Astrocyte (in vitro differentiated cells and primary cell): ENCODE results near the gene NEURL4. TPM values are rescaled to one million over a fixed set of nuclear protein-coding genes. Genes with fewer than 3 reads are reported as not detected.

ENCODE experiments used
- DNase-seq: peaks from one replicate; pipeline ENCODE4 v3.0.0-alpha.2; 2010; ENCODE audit warnings: low read depth
- FAIRE-seq: peaks from 2 replicates; lab custom pipeline; 2011; peaks lifted over from hg19 to GRCh38; lab: Jason Lieb, UNC
- H2AFZ ChIP-seq: 2 replicates; pipeline ENCODE4 v1.6.0; 2012; ENCODE audit warnings: low read depth, low read length, inconsistent platforms
- H3K27ac ChIP-seq: 2 replicates; pipeline ENCODE4 v1.5.1; 2011; ENCODE audit warnings: low read depth, low read length, inconsistent platforms
- H3K27me3 ChIP-seq: 2 replicates; pipeline ENCODE4 v1.6.0; 2011; ENCODE audit warnings: low read length, inconsistent platforms; ENCODE audit not compliant: insufficient read depth
- H3K36me3 ChIP-seq: 2 replicates; pipeline ENCODE4 v1.5.1; 2011; ENCODE audit warnings: low read length, inconsistent platforms; ENCODE audit not compliant: insufficient read depth
- H3K4me1 ChIP-seq: 2 replicates; pipeline ENCODE4 v1.5.1; 2011; ENCODE audit warnings: low read length, inconsistent platforms; ENCODE audit not compliant: insufficient read depth
- H3K4me2 ChIP-seq: 2 replicates; pipeline ENCODE4 v1.6.0; 2012; ENCODE audit warnings: low read length, inconsistent platforms
- H3K4me3 ChIP-seq: 2 replicates; pipeline ENCODE4 v1.5.1; 2011; ENCODE audit warnings: low read depth, mild to moderate bottlenecking, low read length, inconsistent platforms; ENCODE audit not compliant: insufficient read depth
- H3K79me2 ChIP-seq: 2 replicates; pipeline ENCODE4 v1.6.0; 2012; ENCODE audit warnings: mild to moderate bottlenecking, low read length, inconsistent platforms; ENCODE audit not compliant: insufficient read depth
- H3K9ac ChIP-seq: 2 replicates; pipeline ENCODE4 v1.6.0; 2012; ENCODE audit warnings: mild to moderate bottlenecking, low read length, inconsistent platforms
- H3K9me3 ChIP-seq: 2 replicates; pipeline ENCODE4 v1.5.1; 2012; ENCODE audit warnings: low read depth, mild to moderate bottlenecking, low read length, inconsistent platforms; ENCODE audit not compliant: insufficient read depth
- H4K20me1 ChIP-seq: 2 replicates; pipeline ENCODE4 v1.6.0; 2012; ENCODE audit warnings: low read length, inconsistent platforms; ENCODE audit not compliant: insufficient read depth
- H3K27ac Mint-ChIP-seq: one replicate; pipeline ENCODE4 v1.8.0; 2021; ENCODE audit warnings: mild to moderate bottlenecking, mixed read lengths; ENCODE audit not compliant: unreplicated experiment
- H3K27me3 Mint-ChIP-seq: one replicate; pipeline ENCODE4 v1.8.0; 2021; ENCODE audit warnings: low read depth, mixed read lengths; ENCODE audit not compliant: unreplicated experiment
- H3K36me3 Mint-ChIP-seq: one replicate; pipeline ENCODE4 v1.8.0; 2021; ENCODE audit warnings: low read depth, mixed read lengths; ENCODE audit not compliant: unreplicated experiment
- H3K4me1 Mint-ChIP-seq: one replicate; pipeline ENCODE4 v1.8.0; 2021; ENCODE audit warnings: low read depth, mixed read lengths; ENCODE audit not compliant: unreplicated experiment
- H3K4me3 Mint-ChIP-seq: one replicate; pipeline ENCODE4 v1.8.0; 2021; ENCODE audit warnings: mild to moderate bottlenecking, moderate library complexity, mixed read lengths; ENCODE audit not compliant: unreplicated experiment
- H3K9me3 Mint-ChIP-seq: one replicate; pipeline ENCODE4 v1.8.0; 2021; ENCODE audit warnings: mild to moderate bottlenecking, mixed read lengths; ENCODE audit not compliant: unreplicated experiment
- EZH2 ChIP-seq: IDR thresholded peaks from 2 replicates; pipeline ENCODE4 v1.6.1; 2012; ENCODE audit warnings: mild to moderate bottlenecking, low read length, inconsistent platforms; ENCODE audit not compliant: insufficient read depth
- total RNA-seq: library from RNA; stranded (reverse); gene quantifications from 2 replicates; pipeline ENCODE4 v1.2.1, GENCODE V29; 2021
- TF ChIP-seq, protein P1 (sequence below): IDR thresholded peaks from 2 replicates; pipeline ENCODE4 v1.5.1; 2011; ENCODE audit warnings: low read depth, mild to moderate bottlenecking, inconsistent platforms, low read length, moderate library complexity; ENCODE audit not compliant: insufficient read depth

The NEURL4 gene
- total RNA-seq, 1 donor from 2014 or later = 32.5 TPM

DNA sequence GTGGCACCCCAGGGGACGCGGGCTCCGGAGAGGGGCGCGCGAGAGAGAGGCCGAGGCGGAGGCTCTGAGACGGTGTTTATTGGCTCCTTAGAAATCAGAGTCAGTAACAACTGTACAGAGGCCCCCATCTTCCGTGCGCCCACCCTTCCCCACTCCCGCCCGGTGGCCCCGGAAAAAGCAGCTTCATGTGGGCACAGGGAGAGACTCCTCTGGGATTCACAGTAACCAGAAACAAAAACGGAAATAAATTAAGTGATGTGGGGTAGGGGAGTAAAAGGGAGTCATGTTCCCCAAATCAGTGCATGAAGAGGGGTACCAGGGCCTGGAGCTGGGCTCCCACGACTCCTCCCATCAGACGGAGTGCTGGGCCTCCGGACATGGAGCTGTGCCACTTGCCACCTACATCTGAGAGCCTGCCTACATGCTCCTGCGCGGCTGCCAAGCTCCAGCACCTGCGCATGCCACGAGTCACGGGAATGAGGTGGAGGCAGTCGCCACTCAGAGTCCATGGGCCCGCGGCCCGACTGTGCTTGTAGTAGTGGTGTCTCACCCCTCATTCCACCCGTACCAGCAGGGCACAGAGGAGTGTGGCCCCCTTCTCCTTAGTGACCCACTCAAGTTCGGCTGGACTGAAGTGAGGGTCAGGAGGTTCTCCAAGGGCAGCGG is 13.4 kb downstream of the NEURL4 start:
- no peak for DNase-seq
- Mint-ChIP-seq H3K9me3 (no peaks in the 10 kb centered on the region), H3K27ac (peak overlapping the region; percentile 83), H3K27me3 (no peaks in the 10 kb centered on the region), H3K36me3 (peaks cover 19% of the 10 kb centered on the region), H3K4me3 (peak overlapping the region; percentile 82), H3K4me1 (peaks cover 34% of the 10 kb centered on the region)
- Histone ChIP-seq H3K4me1 (peaks cover 20% of the 10 kb centered on the region), H3K4me2 (peak overlapping the region; percentile 95), H2AFZ (peak overlapping the region; percentile 85), H3K9ac (peak overlapping the region; percentile 81), H3K4me3 (peak overlapping the region; percentile 80), H3K27ac (peak overlapping the region; percentile 80), H4K20me1 (peaks cover 39% of the 10 kb centered on the region), H3K9me3 (no peaks in the 10 kb centered on the region), H3K27me3 (no peaks in the 10 kb centered on the region), H3K36me3 (peaks cover 29% of the 10 kb centered on the region), H3K79me2 (peaks cover 33% of the 10 kb centered on the region)
- TF ChIP-seq EZH2 = no peak
- TF ChIP-seq, protein P1, sequence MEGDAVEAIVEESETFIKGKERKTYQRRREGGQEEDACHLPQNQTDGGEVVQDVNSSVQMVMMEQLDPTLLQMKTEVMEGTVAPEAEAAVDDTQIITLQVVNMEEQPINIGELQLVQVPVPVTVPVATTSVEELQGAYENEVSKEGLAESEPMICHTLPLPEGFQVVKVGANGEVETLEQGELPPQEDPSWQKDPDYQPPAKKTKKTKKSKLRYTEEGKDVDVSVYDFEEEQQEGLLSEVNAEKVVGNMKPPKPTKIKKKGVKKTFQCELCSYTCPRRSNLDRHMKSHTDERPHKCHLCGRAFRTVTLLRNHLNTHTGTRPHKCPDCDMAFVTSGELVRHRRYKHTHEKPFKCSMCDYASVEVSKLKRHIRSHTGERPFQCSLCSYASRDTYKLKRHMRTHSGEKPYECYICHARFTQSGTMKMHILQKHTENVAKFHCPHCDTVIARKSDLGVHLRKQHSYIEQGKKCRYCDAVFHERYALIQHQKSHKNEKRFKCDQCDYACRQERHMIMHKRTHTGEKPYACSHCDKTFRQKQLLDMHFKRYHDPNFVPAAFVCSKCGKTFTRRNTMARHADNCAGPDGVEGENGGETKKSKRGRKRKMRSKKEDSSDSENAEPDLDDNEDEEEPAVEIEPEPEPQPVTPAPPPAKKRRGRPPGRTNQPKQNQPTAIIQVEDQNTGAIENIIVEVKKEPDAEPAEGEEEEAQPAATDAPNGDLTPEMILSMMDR = no peak
- no peak for FAIRE-seq

DNA sequence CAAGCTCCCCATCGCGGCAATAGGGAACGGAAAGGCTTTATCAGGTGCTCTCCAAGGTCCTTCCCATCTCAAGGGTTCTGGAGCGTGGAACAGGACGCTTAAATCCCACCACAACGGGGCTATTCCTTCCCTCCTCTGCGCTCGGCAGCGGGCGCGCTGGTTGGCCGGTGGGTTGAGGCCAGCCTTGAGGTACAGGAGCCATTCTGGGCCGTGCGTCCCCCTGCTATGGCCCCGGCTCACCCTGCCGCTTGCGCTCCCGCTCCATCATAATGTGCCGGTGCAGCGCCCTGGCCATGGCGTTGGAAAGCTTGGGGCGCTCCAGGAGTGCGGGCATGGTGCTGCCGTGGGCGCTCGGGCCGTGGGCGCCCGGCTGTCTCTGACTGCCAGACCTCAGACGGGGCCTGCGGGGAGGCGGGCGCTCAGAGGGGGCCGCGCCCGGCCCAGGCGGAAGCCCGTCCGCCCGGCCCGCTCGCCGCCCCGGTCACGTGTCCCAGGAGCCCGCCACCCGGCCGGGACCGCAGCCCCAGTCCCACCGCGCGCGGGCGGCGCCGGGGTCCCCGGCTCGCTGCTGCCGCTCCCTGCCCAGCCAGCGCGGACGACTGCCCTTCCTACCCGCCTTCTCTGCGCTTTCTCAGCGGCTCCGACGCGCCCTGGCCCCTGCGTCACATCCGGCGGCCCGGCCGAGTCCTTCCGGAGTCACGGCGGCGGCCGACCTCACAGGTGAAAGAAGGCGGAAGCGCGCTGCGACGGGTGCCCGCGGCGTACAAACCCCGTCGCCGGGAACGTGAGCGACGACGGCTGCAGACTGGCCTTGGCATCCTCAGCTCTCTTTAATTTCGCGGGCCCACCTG is 14.2 kb downstream of the NEURL4 start, which contains the start of gene GPS2:
GPS2 (minus strand) TSS at position 642 of the 851 bp plus-strand sequence; CDS start at position 334, 308 bp downstream.
- H3K36me3 ChIP-seq = peaks cover 35% of the 10 kb centered on the region
- no peak for TF ChIP-seq EZH2
- TF ChIP-seq, protein P1 = no peak
- peaks cover 42% of the 10 kb centered on the region for H3K4me1 Mint-ChIP-seq
- no peaks in the 10 kb centered on the region for H3K27me3 Mint-ChIP-seq
- H3K9me3 Mint-ChIP-seq = no peaks in the 10 kb centered on the region
- no peaks in the 10 kb centered on the region for H3K9me3 ChIP-seq
- peak within 1 kb of the TSS; percentile 81 for H3K9ac ChIP-seq
- peak within 1 kb of the TSS; percentile 85 for H2AFZ ChIP-seq
- H3K4me1 ChIP-seq = peaks cover 22% of the 10 kb centered on the region
- peak within 1 kb of the TSS; percentile 92 for H3K27ac Mint-ChIP-seq
- H3K27me3 ChIP-seq = no peaks in the 10 kb centered on the region
- H3K4me2 ChIP-seq = peak within 1 kb of the TSS; percentile 95
- peak within 1 kb of the TSS; percentile 94 for H3K4me3 Mint-ChIP-seq
- H4K20me1 ChIP-seq = peaks cover 46% of the 10 kb centered on the region
- H3K36me3 Mint-ChIP-seq = peaks cover 25% of the 10 kb centered on the region
- H3K27ac ChIP-seq = peak within 1 kb of the TSS; percentile 80
- FAIRE-seq (no peak), DNase-seq (peak; percentile 58)
- peaks cover 41% of the 10 kb centered on the region for H3K79me2 ChIP-seq
- peak within 1 kb of the TSS; percentile 80 for H3K4me3 ChIP-seq
